ENCODE results near the gene ZNF211.

DNA sequence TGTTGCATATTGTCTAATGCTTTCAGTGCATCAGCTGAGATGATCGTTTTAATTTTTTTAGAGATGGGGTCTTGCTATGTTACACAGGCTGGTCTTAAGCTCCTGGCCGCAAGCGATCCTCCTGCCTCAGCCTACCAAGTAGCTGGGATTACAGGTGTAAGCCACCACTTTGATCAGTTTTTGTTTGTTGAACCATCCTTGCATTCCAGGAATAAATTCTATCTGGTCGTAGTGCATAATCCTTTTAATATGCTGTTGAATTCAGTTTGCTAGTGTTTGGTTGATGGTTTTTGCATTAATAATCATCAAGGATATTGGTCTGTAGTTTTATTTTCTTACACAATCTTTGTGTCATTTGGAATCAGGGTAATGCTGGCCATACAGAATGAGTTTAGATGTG lies 4.4 kb downstream of the ZNF211 start:
- TF ChIP-seq JUND (IDR thresholded peaks at IDR 0.05) = no peak
- no peak for TF ChIP-seq POLR2AphosphoS5 (IDR thresholded peaks at IDR 0.05; ENCODE audit: low read depth, low read length)
- TF ChIP-seq CTCF (IDR thresholded peaks at IDR 0.05 in 2 of 3, conservative IDR thresholded peaks at IDR 0.05 in 1 of 3; ENCODE audit: borderline replicate concordance in 1 of 3, insufficient read depth in 1 of 3, low read depth in 2 of 3, low read length in 2 of 3) = no peak

Measured in HCT116 (cell line).